ENCODE results near the gene THAP8. TPM values are rescaled to one million over a fixed set of nuclear protein-coding genes. Genes with fewer than 3 reads are reported as not detected.

Gene THAP8
- total RNA-seq, 2 experiments from 2014 or later, result 0.38 to 0.53 TPM

GRCh38 chr19:36081385-36081784 lies 27.3 kb upstream of the THAP8 start:
- Histone ChIP-seq H3K36me3 (ENCODE audit: insufficient read depth, low read length) (peaks cover 3% of the 10 kb centered on the region), H3K27ac (ENCODE audit: low read depth in 1 of 2, low read length in 2 of 2) (no peak overlapping the region), H3K9me3 (ENCODE audit: control insufficient read depth in 1 of 2, insufficient read depth in 1 of 2, low read length in 2 of 2) (no peaks in the 10 kb centered on the region), H3K4me1 (ENCODE audit: insufficient read depth, low read length) (no peaks in the 10 kb centered on the region), H3K4me3 (ENCODE audit: low read length) (no peak overlapping the region), H3K27me3 (ENCODE audit: control insufficient read depth in 1 of 2, insufficient read depth in 2 of 2, low read length in 2 of 2) (no peaks in the 10 kb centered on the region)
- H3K4me1 Mint-ChIP-seq (ENCODE audit: low read depth), result no peaks in the 10 kb centered on the region
- no peaks in the 10 kb centered on the region for H3K36me3 Mint-ChIP-seq (ENCODE audit: low read depth)
- no peak overlapping the region for H3K4me3 Mint-ChIP-seq
- TF ChIP-seq, protein P1, sequence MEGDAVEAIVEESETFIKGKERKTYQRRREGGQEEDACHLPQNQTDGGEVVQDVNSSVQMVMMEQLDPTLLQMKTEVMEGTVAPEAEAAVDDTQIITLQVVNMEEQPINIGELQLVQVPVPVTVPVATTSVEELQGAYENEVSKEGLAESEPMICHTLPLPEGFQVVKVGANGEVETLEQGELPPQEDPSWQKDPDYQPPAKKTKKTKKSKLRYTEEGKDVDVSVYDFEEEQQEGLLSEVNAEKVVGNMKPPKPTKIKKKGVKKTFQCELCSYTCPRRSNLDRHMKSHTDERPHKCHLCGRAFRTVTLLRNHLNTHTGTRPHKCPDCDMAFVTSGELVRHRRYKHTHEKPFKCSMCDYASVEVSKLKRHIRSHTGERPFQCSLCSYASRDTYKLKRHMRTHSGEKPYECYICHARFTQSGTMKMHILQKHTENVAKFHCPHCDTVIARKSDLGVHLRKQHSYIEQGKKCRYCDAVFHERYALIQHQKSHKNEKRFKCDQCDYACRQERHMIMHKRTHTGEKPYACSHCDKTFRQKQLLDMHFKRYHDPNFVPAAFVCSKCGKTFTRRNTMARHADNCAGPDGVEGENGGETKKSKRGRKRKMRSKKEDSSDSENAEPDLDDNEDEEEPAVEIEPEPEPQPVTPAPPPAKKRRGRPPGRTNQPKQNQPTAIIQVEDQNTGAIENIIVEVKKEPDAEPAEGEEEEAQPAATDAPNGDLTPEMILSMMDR (IDR thresholded peaks at IDR 0.05), result no peak
- DNase-seq (no peak), ATAC-seq (ENCODE audit: poor library complexity) (no peak)
- no peaks in the 10 kb centered on the region for H3K27me3 Mint-ChIP-seq
- no peaks in the 10 kb centered on the region for H3K9me3 Mint-ChIP-seq
- no peak overlapping the region for H3K27ac Mint-ChIP-seq
- ChIA-PET CTCF (no interaction called here), POLR2A (no interaction called here)
- intact Hi-C loops (cut with DNase I, micrococcal nuclease), result no loop called here

GRCh38 chr19:36079389-36079945 lies 25.4 kb upstream of the THAP8 start:
- H3K4me1 ChIP-seq (ENCODE audit: insufficient read depth, low read length), result no peaks in the 10 kb centered on the region
- ChIA-PET CTCF (no interaction called here), POLR2A (interaction anchor here (0.6 kb wide), 1 partner anchor 35 kb away, joined by 6 read pairs; the partner anchor contains the start of gene POLR2I)
- H3K4me1 Mint-ChIP-seq (ENCODE audit: low read depth), result no peaks in the 10 kb centered on the region
- H3K36me3 Mint-ChIP-seq (ENCODE audit: low read depth), result no peaks in the 10 kb centered on the region
- no peak overlapping the region for H3K27ac ChIP-seq (ENCODE audit: low read depth in 1 of 2, low read length in 2 of 2)
- DNase-seq (no peak), ATAC-seq (ENCODE audit: poor library complexity) (no peak)
- intact Hi-C loops (cut with DNase I, micrococcal nuclease), result no loop called here
- TF ChIP-seq, protein P1 (IDR thresholded peaks at IDR 0.05), result no peak
- H3K27me3 ChIP-seq (ENCODE audit: control insufficient read depth in 1 of 2, insufficient read depth in 2 of 2, low read length in 2 of 2), result no peaks in the 10 kb centered on the region
- H3K36me3 ChIP-seq (ENCODE audit: insufficient read depth, low read length), result peaks cover 3% of the 10 kb centered on the region
- no peaks in the 10 kb centered on the region for H3K9me3 Mint-ChIP-seq
- no peaks in the 10 kb centered on the region for H3K27me3 Mint-ChIP-seq
- H3K27ac Mint-ChIP-seq, result no peak overlapping the region
- H3K4me3 Mint-ChIP-seq, result no peak overlapping the region
- H3K4me3 ChIP-seq (ENCODE audit: low read length), result no peak overlapping the region
- H3K9me3 ChIP-seq (ENCODE audit: control insufficient read depth in 1 of 2, insufficient read depth in 1 of 2, low read length in 2 of 2), result no peaks in the 10 kb centered on the region

DNA sequence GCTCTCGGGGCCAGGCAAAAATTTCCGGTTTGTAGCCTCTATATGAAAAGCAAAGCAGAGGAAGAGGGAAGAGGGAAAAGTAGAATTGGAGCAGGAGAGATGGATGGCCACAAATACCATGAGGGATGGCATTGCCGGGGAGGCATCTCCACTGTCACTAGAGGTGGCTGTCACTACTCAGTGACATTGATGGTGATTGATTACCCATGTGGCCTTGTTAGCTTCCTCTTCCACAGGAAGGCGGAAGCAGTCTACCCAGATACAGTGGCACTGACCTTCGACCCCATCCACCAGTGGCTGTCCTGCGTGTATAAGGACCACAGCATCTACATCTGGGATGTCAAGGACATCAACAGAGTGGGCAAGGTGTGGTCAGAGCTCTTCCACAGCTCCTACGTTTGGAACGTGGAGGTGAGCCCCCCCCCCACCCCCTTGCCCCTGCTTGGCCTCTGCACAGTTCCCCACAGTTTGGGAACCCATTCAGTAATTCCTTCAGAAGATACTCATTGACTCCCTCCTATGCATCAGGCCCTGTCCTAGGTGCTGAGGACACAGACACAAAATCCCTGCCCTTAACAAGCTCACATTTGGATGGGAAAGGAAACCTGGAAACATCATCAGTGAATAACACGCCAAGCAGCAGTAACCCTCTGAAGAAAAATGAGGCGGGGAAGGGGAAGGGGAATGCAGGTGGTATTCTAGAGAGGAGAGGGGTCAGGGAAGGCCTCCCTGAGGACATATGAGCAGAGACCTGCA lies 19.2 kb upstream of the THAP8 start:
- Histone ChIP-seq H3K4me1 (ENCODE audit: insufficient read depth, low read length) (no peaks in the 10 kb centered on the region), H3K27me3 (ENCODE audit: control insufficient read depth in 1 of 2, insufficient read depth in 2 of 2, low read length in 2 of 2) (no peaks in the 10 kb centered on the region), H3K36me3 (ENCODE audit: insufficient read depth, low read length) (no peaks in the 10 kb centered on the region), H3K9me3 (ENCODE audit: control insufficient read depth in 1 of 2, insufficient read depth in 1 of 2, low read length in 2 of 2) (no peaks in the 10 kb centered on the region), H3K27ac (ENCODE audit: low read depth in 1 of 2, low read length in 2 of 2) (no peak overlapping the region), H3K4me3 (ENCODE audit: low read length) (no peak overlapping the region)
- intact Hi-C loops (cut with DNase I, micrococcal nuclease), result no loop called here
- no peaks in the 10 kb centered on the region for H3K36me3 Mint-ChIP-seq (ENCODE audit: low read depth)
- no peak for DNase-seq
- no peaks in the 10 kb centered on the region for H3K27me3 Mint-ChIP-seq
- TF ChIP-seq, protein P1 (IDR thresholded peaks at IDR 0.05), result no peak
- ChIA-PET CTCF (no interaction called here), POLR2A (no interaction called here)
- no peak overlapping the region for H3K4me3 Mint-ChIP-seq
- H3K27ac Mint-ChIP-seq, result no peak overlapping the region
- no peak for ATAC-seq (ENCODE audit: poor library complexity)
- no peaks in the 10 kb centered on the region for H3K4me1 Mint-ChIP-seq (ENCODE audit: low read depth)
- H3K9me3 Mint-ChIP-seq, result no peaks in the 10 kb centered on the region

Measured in CD4-positive, alpha-beta T cell (primary cell).